Amniotic epithelial cell (primary cell): ENCODE data around the gene SIN3B.
"Not testable (repeated sequence)": the region's sequence is repeated elsewhere in the genome, so short reads cannot be mapped to it uniquely, and the experiment has no call there.

ENCODE experiments used
- DNase-seq: peaks from one replicate; pipeline ENCODE4 v3.0.0-alpha.2; 2010; ENCODE audit warnings: low read depth

Gene SIN3B, protein sequence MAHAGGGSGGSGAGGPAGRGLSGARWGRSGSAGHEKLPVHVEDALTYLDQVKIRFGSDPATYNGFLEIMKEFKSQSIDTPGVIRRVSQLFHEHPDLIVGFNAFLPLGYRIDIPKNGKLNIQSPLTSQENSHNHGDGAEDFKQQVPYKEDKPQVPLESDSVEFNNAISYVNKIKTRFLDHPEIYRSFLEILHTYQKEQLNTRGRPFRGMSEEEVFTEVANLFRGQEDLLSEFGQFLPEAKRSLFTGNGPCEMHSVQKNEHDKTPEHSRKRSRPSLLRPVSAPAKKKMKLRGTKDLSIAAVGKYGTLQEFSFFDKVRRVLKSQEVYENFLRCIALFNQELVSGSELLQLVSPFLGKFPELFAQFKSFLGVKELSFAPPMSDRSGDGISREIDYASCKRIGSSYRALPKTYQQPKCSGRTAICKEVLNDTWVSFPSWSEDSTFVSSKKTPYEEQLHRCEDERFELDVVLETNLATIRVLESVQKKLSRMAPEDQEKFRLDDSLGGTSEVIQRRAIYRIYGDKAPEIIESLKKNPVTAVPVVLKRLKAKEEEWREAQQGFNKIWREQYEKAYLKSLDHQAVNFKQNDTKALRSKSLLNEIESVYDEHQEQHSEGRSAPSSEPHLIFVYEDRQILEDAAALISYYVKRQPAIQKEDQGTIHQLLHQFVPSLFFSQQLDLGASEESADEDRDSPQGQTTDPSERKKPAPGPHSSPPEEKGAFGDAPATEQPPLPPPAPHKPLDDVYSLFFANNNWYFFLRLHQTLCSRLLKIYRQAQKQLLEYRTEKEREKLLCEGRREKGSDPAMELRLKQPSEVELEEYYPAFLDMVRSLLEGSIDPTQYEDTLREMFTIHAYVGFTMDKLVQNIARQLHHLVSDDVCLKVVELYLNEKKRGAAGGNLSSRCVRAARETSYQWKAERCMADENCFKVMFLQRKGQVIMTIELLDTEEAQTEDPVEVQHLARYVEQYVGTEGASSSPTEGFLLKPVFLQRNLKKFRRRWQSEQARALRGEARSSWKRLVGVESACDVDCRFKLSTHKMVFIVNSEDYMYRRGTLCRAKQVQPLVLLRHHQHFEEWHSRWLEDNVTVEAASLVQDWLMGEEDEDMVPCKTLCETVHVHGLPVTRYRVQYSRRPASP

GRCh38 chr19:16829010-16829821 is at the start of gene SIN3B:
SIN3B (plus strand) TSS chr19:16829398; CDS start chr19:16829421, 23 bp downstream.
- DNase-seq = peak; percentile 72

DNA sequence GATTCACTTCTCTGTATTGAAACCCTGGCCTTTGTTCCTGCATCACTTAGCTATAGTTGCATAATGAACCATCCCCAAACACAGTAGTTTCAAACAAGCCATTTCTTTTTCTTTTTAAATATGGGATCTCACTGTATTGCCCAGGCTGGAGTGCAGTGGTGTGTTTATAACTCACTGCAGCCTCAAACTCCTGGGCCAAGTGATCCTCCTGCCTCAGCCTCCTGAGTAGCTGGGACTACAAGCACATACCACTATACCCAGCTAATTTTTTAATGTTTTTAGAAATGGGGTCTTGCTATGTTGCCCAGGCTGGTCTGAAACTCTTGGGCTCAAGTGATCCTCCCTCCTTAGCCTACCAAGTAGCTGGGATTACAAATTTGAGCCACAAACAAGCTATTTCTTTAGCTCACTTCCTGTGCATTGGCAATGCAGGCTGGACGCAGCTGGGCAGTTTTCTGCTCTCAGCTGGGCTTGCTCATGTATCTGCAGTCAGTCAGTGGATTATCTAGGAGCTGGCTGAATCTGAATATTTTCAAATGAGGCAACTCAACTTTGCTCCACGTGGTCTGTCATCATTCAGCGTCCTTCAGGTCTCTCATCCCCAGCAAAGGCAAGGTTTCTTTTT is 49.5 kb upstream of the SIN3B start:
- DNase-seq = peak; percentile 3

GRCh38 chr19:16782719-16783118 is 46.5 kb upstream of the SIN3B start:
- no peak for DNase-seq

DNA sequence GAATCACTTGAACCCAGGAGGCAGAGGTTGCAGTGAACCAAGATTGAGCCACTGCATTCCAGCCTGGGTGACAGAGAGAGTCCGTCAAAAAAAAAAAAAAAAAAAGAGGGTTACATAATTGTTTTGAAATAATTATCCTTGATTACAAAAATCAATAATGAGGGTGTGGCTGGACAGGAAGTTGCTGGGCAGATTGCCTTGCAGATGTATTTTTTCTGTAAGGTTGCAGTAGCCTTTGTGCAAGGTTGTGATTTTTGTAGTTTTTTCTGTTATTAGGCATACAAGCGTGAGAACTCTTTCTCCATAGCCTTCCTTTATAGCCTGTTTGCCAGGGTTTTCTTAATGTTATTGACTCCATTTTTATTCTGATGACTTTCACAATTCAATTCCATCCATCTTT is 40.7 kb upstream of the SIN3B start:
- no peak for DNase-seq

GRCh38 chr19:16789238-16789637 is 40.0 kb upstream of the SIN3B start:
- DNase-seq = no peak

GRCh38 chr19:16790051-16790450 is 39.1 kb upstream of the SIN3B start:
- DNase-seq = no peak

GRCh38 chr19:16791942-16792341 is 37.3 kb upstream of the SIN3B start:
- DNase-seq = no peak

GRCh38 chr19:16794456-16795441 is 34.4 kb upstream of the SIN3B start:
- DNase-seq = no peak

- peak; percentile 7 for DNase-seq
These were observed 33.5 kb upstream of the SIN3B start for GRCh38 chr19:16795731-16796130.

GRCh38 chr19:16797876-16798275 is 31.3 kb upstream of the SIN3B start:
- no peak for DNase-seq

DNA sequence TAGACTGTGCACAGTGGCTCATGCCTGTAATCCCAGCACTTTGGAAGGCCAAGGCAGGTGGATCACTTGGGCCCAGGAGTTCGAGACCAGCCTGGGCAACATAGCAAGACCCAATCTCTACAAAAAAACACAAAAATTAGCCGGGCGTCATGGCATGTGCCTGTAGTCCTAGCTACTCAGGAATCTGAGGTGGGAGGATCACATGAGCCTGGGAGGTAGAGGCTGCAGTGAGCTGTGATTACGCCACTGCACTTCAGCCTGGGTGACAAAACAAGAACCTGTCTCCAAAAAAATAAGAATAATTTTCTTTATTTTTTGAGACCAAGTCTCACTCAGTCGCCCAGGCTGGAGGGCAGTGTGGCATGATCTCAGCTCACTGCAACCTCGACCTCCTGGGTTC is 30.9 kb upstream of the SIN3B start:
- not testable (repeated sequence) for DNase-seq

DNA sequence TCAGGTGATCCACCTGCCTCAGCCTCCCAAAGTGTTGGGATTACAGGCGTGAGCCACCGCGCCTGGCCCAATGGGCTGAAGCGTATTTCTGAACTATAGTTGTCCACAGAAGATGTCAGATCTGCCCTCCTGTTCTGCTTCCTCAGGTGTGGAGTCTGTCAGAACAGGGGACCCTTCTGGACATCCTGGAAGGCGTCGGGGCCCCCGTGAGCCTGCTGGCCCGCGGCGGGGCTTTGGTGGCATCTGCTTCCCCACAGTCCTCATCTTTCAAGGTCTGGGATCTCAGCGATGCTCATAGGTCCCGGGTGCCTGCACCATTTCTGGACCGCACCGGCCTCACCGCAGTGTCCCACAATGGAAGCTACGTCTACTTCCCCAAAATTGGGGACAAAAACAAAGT is 29.5 kb upstream of the SIN3B start:
- DNase-seq = no peak

- DNase-seq = peak; percentile 83
These were observed 27.6 kb upstream of the SIN3B start for GRCh38 chr19:16801600-16802013.

- DNase-seq = no peak
These were observed 25.0 kb upstream of the SIN3B start for GRCh38 chr19:16804176-16804575.

GRCh38 chr19:16807549-16808284 is 21.5 kb upstream of the SIN3B start:
- no peak for DNase-seq

DNA sequence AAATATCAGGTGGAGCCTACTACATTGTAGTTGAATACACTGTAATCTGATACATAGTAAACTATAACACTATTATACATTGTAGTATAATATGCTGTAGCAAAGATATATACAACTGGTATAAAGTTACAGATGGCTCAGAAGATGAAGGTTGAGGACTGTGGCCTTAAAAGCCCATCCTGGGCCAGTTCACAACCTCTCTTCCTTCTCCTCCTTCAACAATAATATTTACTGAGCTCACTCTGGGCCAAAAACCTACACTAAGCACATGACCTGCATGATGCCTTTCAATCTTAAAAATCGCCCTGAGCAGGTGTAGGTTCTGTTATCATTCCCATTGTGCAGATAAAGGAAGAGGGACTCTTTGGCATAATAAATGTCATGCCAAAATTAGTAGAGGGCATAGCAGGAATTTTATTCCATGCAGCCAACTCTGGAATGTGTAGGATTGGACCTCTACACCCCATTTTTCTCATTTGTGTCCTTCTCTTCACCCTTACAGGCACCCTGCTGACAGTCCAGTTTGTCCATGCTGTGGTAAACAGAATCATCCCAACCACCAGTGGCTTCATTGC is 14.6 kb upstream of the SIN3B start:
- DNase-seq = peak; percentile 53

GRCh38 chr19:16820056-16820455 is 9.1 kb upstream of the SIN3B start:
- DNase-seq = no peak

- DNase-seq = no peak
These were observed 8.1 kb upstream of the SIN3B start for GRCh38 chr19:16821081-16821480.

- DNase-seq = no peak
These were observed 6.5 kb upstream of the SIN3B start for GRCh38 chr19:16822648-16823047.
